ENCODE measurements around the gene NRIP1.

Gene NRIP1

DNA sequence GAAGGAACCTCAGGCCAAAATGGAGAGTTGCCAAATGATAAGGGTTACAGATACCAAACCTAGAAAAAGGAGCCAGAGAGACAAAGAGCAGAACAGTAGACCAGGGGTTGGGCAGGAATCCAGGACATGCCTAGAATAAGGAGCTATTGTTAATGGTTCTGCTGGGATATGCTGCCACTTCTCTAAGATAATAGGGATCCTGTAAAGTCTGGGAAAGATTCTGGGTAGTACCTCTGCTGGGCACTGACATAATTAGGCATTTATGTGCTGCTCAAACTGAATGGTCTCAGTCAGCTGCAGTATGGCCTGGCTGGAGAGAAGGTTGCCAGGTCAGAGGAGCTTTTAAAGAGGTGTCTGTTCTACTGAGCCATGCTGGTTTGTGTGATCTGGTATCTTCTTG lies 19.9 kb upstream of the NRIP1 start:
- TF ChIP-seq, protein P1, sequence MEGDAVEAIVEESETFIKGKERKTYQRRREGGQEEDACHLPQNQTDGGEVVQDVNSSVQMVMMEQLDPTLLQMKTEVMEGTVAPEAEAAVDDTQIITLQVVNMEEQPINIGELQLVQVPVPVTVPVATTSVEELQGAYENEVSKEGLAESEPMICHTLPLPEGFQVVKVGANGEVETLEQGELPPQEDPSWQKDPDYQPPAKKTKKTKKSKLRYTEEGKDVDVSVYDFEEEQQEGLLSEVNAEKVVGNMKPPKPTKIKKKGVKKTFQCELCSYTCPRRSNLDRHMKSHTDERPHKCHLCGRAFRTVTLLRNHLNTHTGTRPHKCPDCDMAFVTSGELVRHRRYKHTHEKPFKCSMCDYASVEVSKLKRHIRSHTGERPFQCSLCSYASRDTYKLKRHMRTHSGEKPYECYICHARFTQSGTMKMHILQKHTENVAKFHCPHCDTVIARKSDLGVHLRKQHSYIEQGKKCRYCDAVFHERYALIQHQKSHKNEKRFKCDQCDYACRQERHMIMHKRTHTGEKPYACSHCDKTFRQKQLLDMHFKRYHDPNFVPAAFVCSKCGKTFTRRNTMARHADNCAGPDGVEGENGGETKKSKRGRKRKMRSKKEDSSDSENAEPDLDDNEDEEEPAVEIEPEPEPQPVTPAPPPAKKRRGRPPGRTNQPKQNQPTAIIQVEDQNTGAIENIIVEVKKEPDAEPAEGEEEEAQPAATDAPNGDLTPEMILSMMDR (IDR thresholded peaks at IDR 0.05; ENCODE audit: control insufficient read depth, extremely low read depth, insufficient read depth), result no peak
- no peak overlapping the region for H3K4me3 ChIP-seq (ENCODE audit: low read depth, low read length)
- no peak for DNase-seq (ENCODE audit: low read depth)

DNA sequence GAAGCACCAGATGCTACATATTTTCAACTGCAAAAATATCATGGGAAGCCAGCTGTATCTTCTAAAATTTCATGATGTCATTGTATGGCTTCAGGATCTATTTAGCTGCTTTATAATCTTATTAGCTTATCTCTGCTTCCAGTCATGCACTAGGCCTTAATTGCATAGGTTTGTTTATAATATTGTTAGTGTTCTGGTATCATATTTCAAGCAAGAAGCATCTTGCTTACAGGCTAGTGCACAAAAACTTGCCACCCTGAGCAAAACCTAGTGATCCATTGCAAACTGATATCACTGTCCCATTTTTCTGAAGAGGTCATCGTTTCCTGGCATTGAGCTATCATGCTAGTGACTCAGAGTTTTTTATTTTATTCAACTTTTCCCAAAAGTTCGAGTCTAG lies 15.7 kb upstream of the NRIP1 start:
- no peak overlapping the region for H3K4me3 ChIP-seq (ENCODE audit: low read depth, low read length)
- TF ChIP-seq, protein P1 (IDR thresholded peaks at IDR 0.05; ENCODE audit: control insufficient read depth, extremely low read depth, insufficient read depth), result no peak
- DNase-seq (ENCODE audit: low read depth), result no peak

DNA sequence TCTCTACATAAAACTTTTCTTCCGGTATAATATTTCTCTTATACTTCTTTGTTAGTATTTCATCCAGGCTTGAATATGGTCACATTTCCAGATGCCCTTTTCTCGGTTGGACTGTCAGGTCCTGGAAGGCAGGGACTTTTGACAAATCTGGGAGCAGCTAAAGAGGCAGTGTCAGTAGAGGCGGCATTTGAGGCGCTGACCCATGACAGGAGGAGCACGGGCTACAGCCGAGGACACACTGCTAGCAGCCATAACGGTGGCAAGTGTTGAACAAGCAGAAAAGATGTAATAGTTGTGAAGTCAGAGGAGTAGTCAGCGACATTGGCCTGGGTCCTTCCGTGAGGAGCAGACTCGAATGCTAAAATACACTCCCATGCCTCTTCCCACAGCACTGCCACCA lies 14.5 kb upstream of the NRIP1 start:
- H3K4me3 ChIP-seq (ENCODE audit: low read depth, low read length), result no peak overlapping the region
- no peak for DNase-seq (ENCODE audit: low read depth)
- TF ChIP-seq, protein P1 (IDR thresholded peaks at IDR 0.05; ENCODE audit: control insufficient read depth, extremely low read depth, insufficient read depth), result no peak

DNA sequence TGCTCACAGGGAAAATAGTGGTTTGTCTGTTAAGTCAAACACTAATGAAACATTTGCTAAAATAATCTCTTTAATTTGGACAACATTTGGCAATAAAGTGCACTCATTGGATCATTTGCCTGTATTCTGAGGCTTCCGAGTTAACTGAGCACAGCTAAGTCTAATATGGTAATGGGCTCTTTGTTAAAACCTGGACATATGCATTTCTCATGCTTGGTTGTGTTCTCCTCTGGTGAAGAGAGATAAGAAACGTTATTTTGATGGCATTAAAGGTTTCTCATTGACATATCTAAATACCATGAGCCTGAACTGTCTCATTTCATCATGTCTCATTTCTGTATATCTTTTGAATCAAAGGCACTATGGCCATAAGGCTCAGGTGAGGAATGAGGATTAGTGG lies 13.4 kb upstream of the NRIP1 start:
- no peak overlapping the region for H3K4me3 ChIP-seq (ENCODE audit: low read depth, low read length)
- TF ChIP-seq, protein P1 (IDR thresholded peaks at IDR 0.05; ENCODE audit: control insufficient read depth, extremely low read depth, insufficient read depth), result no peak
- no peak for DNase-seq (ENCODE audit: low read depth)

DNA sequence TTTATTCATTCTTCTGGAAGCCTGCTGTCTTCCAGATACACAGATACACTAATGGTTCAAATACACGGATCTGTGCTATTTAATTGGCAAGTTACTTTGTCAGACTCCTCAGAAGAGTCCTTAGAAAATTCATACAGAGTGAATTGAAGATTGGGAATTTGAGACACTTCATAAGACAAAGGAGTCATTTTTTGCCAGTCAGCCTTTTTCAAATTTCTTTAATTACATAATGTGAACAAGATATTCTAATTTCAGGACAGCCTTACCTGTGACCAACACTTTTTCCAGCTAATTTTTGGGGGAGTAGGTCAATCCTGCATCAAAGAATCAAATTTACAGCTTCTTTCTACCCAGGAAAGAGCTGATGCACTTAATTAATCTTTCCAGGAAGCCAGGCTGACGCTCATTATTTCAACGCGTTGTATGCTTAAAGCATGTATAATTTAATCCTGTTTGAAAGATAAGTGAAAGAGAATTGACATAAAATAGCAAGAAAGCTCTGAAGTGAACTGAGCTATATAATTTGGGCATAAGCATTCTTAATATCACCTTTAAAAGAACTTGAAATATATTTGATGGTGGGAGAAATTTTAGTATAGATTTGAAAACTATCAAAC lies 12.8 kb upstream of the NRIP1 start:
- no peak for DNase-seq (ENCODE audit: low read depth)
- no peak overlapping the region for H3K4me3 ChIP-seq (ENCODE audit: low read depth, low read length)
- TF ChIP-seq, protein P1 (IDR thresholded peaks at IDR 0.05; ENCODE audit: control insufficient read depth, extremely low read depth, insufficient read depth), result no peak

DNA sequence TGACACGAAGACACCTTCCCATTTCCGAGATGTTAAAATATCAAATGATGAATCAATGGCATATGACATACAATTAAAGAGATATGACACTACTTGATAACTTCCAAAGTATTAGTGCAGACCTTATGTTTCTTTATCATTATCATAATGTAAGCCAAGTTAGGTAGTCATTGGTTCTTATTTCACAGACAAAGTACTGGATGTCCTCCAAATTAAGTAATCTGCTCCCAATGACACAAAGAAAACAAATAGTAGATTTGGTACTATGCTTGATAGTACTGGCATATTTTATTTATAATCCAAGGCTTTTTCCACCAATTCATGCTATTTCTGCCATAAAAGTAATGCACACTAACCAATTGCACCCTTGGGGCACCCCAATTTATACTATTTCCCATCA lies 11.9 kb upstream of the NRIP1 start:
- TF ChIP-seq, protein P1 (IDR thresholded peaks at IDR 0.05; ENCODE audit: control insufficient read depth, extremely low read depth, insufficient read depth), result no peak
- DNase-seq (ENCODE audit: low read depth), result no peak
- H3K4me3 ChIP-seq (ENCODE audit: low read depth, low read length), result no peak overlapping the region

DNA sequence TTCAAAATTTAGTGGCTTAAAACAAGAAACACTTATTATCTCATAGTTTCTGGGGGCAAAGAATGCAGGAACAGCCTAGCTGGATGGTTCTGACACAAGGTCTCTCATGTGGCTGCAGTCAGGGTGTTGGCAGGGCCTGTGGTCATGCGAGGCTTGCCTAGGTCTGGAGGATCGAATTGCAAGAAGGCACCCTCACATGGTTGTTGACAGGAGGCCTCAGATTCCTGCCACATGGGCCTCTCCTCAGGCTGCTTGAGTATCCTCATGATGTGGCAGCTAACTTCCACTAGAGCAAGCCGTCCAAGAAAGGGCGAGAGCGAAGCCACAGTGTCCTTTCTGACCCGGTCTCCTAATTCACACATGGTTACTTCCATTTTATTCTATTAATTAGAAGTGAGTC lies 6.2 kb upstream of the NRIP1 start:
- TF ChIP-seq, protein P1 (IDR thresholded peaks at IDR 0.05; ENCODE audit: control insufficient read depth, extremely low read depth, insufficient read depth), result no peak
- no peak overlapping the region for H3K4me3 ChIP-seq (ENCODE audit: low read depth, low read length)
- DNase-seq (ENCODE audit: low read depth), result no peak

Measured in LNCaP clone FGC (cell line).